Measurements from ENCODE around the gene DPH1.
A peak's percentile ranks its signal among the peaks of the same experiment; 100 is the strongest.

Gene DPH1

GRCh38 chr17:2070241-2071023 lies 40.5 kb downstream of the DPH1 start:
- H3K4me3 ChIP-seq (ENCODE audit: control insufficient read depth, low read depth, low read length): no peak overlapping the region
- DNase-seq (ENCODE audit: low read depth): no peak
- TF ChIP-seq CTCF (conservative IDR thresholded peaks at IDR 0.05; ENCODE audit: control insufficient read depth, insufficient read depth, low read depth, low read length): no peak

- TF ChIP-seq CTCF (conservative IDR thresholded peaks at IDR 0.05; ENCODE audit: control insufficient read depth, insufficient read depth, low read depth, low read length): no peak
- no peak for DNase-seq (ENCODE audit: low read depth)
- H3K4me3 ChIP-seq (ENCODE audit: control insufficient read depth, low read depth, low read length): no peak overlapping the region
Measured at GRCh38 chr17:2071024-2071385, 41.1 kb downstream of the DPH1 start.

- peak; percentile 21 for DNase-seq (ENCODE audit: low read depth)
- TF ChIP-seq CTCF (conservative IDR thresholded peaks at IDR 0.05; ENCODE audit: control insufficient read depth, insufficient read depth, low read depth, low read length): no peak
- no peak overlapping the region for H3K4me3 ChIP-seq (ENCODE audit: control insufficient read depth, low read depth, low read length)
Measured at GRCh38 chr17:2071455-2072281, 41.7 kb downstream of the DPH1 start.

- no peak for TF ChIP-seq CTCF (conservative IDR thresholded peaks at IDR 0.05; ENCODE audit: control insufficient read depth, insufficient read depth, low read depth, low read length)
- H3K4me3 ChIP-seq (ENCODE audit: control insufficient read depth, low read depth, low read length): no peak overlapping the region
- DNase-seq (ENCODE audit: low read depth): no peak
Measured at GRCh38 chr17:2074919-2075318, 45.0 kb downstream of the DPH1 start.

GRCh38 chr17:2075336-2076086 lies 45.6 kb downstream of the DPH1 start:
- TF ChIP-seq CTCF (conservative IDR thresholded peaks at IDR 0.05; ENCODE audit: control insufficient read depth, insufficient read depth, low read depth, low read length): peak; percentile 2
- no peak overlapping the region for H3K4me3 ChIP-seq (ENCODE audit: control insufficient read depth, low read depth, low read length)
- peak; percentile 53 for DNase-seq (ENCODE audit: low read depth)

- no peak for TF ChIP-seq CTCF (conservative IDR thresholded peaks at IDR 0.05; ENCODE audit: control insufficient read depth, insufficient read depth, low read depth, low read length)
- DNase-seq (ENCODE audit: low read depth): peak; percentile 28
- H3K4me3 ChIP-seq (ENCODE audit: control insufficient read depth, low read depth, low read length): no peak overlapping the region
Measured at GRCh38 chr17:2076087-2076984, 46.4 kb downstream of the DPH1 start.
